ENCODE measurements around the gene MC4R.
A peak's percentile ranks its signal among the peaks of the same experiment; 100 is the strongest.

The MC4R gene

GRCh38 chr18:60372132-60372531 is 443 bp downstream of the MC4R start:
- DNase-seq (ENCODE audit: insufficient read length, low spot score) (no peak), FAIRE-seq (no peak)
- TF ChIP-seq, protein P1, sequence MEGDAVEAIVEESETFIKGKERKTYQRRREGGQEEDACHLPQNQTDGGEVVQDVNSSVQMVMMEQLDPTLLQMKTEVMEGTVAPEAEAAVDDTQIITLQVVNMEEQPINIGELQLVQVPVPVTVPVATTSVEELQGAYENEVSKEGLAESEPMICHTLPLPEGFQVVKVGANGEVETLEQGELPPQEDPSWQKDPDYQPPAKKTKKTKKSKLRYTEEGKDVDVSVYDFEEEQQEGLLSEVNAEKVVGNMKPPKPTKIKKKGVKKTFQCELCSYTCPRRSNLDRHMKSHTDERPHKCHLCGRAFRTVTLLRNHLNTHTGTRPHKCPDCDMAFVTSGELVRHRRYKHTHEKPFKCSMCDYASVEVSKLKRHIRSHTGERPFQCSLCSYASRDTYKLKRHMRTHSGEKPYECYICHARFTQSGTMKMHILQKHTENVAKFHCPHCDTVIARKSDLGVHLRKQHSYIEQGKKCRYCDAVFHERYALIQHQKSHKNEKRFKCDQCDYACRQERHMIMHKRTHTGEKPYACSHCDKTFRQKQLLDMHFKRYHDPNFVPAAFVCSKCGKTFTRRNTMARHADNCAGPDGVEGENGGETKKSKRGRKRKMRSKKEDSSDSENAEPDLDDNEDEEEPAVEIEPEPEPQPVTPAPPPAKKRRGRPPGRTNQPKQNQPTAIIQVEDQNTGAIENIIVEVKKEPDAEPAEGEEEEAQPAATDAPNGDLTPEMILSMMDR (IDR thresholded peaks at IDR 0.05; ENCODE audit: insufficient read depth, missing control alignments): no peak

DNA sequence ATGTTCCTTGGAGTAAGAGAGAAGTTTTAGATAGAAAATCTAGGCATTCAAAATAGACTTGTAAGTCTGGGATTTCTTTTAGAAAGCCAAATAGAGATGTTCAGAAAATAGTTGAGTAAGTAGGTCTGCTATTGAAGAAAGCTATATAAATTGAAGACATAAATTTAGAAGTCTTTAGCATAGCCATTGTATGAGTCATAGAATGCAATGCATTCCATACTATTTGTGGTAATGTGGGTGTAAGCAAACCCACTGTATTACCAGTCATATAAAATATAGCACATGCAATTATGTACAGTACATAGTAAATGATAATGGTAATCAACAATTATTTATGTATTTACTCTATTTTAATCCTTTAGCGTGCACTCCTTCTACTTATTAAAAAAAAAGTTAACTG is 14.1 kb downstream of the MC4R start:
- FAIRE-seq (no peak), DNase-seq (ENCODE audit: insufficient read length, low spot score) (no peak)
- TF ChIP-seq, protein P1 (IDR thresholded peaks at IDR 0.05; ENCODE audit: insufficient read depth, missing control alignments): no peak

DNA sequence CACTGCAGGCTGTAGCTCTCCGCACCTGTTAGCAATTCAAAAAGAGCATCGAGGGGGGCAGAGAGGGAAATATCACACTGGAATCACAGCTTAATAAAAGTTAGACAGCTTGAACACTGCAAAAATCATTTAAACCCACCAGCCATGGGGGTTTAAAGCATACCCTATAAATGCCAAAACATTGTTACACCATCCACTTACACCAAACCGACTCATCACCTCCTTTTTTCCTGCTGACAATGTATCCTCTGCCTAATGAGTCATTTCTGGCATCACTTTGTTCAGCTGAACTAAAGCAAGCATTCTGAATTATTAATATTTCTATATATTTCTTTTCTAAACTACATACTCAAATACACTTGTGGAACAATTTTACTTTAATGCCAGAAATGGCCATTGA is 21.6 kb downstream of the MC4R start:
- FAIRE-seq (peak; percentile 70), DNase-seq (ENCODE audit: insufficient read length, low spot score) (no peak)

DNA sequence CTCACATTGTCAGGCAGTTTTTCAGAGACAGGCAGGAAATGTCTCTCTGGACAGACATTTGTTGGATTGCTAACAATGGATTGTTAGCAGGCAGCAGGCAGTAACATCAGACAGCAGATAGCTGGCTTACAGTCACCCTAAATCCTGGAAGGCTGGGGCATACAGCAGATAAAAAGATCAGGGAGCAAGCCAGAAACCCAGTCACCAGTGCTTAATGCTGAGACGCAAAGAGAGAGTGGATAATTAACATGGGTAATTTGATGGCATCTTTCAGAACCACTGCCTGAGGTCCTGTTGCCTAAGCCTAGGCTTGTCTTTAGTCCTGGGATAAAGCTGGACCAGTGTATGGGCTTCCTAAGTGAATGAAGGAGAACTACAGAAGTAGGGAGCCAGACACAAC is 22.4 kb downstream of the MC4R start:
- peak; percentile 97 for FAIRE-seq
- no peak for DNase-seq (ENCODE audit: insufficient read length, low spot score)
- TF ChIP-seq, protein P1 (IDR thresholded peaks at IDR 0.05; ENCODE audit: insufficient read depth, missing control alignments): no peak

More for the DNA sequence above, 21.6 kb downstream of the MC4R start:
- TF ChIP-seq, protein P1 (IDR thresholded peaks at IDR 0.05; ENCODE audit: insufficient read depth, missing control alignments): no peak

- DNase-seq (ENCODE audit: insufficient read length, low spot score) (no peak), FAIRE-seq (no peak)
- TF ChIP-seq, protein P1 (IDR thresholded peaks at IDR 0.05; ENCODE audit: insufficient read depth, missing control alignments): no peak
These were observed 25.0 kb downstream of the MC4R start for GRCh38 chr18:60347526-60348045.

DNA sequence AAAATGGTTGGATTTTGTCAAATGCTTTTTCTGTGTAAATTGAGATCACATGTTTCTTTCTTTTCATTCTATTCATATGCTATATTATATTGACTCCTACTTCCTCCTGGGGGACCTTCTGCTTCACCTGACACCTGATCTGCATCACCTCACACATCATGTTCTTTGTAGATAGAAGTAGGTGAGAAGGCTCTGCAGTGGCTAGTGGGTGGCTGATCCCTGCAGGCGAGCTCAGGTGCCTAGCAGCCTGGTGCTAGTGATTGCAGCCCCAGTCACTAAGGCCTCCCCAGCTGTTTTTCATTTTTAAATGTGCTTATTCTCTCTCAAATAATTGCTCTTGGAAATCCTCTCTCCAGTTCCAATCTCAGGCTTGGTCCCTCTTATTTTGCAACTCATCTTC is 33.6 kb downstream of the MC4R start:
- TF ChIP-seq, protein P1 (IDR thresholded peaks at IDR 0.05; ENCODE audit: insufficient read depth, missing control alignments): no peak
- DNase-seq (ENCODE audit: insufficient read length, low spot score): no peak
- no peak for FAIRE-seq

- FAIRE-seq (no peak), DNase-seq (ENCODE audit: insufficient read length, low spot score) (no peak)
- TF ChIP-seq, protein P1 (IDR thresholded peaks at IDR 0.05; ENCODE audit: insufficient read depth, missing control alignments): no peak
These were observed 40.7 kb downstream of the MC4R start for GRCh38 chr18:60331890-60332289.

Measured in D721Med (cell line).